Thyroid gland (tissue), 4 donors: ENCODE results near the gene ZNF557.
"Not testable (repeated sequence)": the region's sequence is repeated elsewhere in the genome, so short reads cannot be mapped to it uniquely, and the experiment has no call there.

ENCODE experiments used
- POLR2A ChIP-seq, 2 donors: fragments of 450-650 bp; IDR thresholded peaks; one replicate each; pipeline ENCODE4 v1.6.1; 2017; ENCODE audit warnings: antibody characterized with exemption in 2 of 2, mild to moderate bottlenecking in 2 of 2, moderate library complexity in 1 of 2
- TF ChIP-seq, protein P1 (sequence below), 6 experiments: fragments of 200-600 bp in 3 of 6; fragments of 450-650 bp in 3 of 6; sonication (generic) in 3 of 6; IDR thresholded peaks; one replicate each; pipeline ENCODE4 v1.5.1; 2016 to 2019; ENCODE audit warnings: antibody characterized with exemption in 6 of 6, mild to moderate bottlenecking in 2 of 6, inconsistent platforms in 1 of 6, moderate library complexity in 1 of 6

DNA sequence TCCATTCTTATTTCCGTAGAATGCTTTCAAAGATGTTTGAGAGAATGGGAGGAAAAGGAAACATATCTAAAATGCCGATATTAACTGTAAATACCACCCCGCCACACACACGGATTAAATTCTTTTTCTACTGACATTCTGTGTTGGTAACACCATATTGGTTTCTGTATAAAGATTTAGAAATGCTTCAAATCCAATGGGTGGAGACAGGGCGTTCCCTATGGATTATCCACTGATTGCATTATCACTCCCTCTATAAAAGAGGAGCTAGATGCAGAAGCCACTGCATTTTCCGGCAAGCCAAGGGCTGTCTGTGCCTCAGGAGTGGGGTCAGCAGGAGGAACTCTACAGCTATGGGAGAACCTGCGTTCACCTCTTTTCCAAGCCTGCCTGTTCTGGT is 20.5 kb upstream of the ZNF557 start, which contains the start of gene MBD3L2:
- TF ChIP-seq, protein P1, sequence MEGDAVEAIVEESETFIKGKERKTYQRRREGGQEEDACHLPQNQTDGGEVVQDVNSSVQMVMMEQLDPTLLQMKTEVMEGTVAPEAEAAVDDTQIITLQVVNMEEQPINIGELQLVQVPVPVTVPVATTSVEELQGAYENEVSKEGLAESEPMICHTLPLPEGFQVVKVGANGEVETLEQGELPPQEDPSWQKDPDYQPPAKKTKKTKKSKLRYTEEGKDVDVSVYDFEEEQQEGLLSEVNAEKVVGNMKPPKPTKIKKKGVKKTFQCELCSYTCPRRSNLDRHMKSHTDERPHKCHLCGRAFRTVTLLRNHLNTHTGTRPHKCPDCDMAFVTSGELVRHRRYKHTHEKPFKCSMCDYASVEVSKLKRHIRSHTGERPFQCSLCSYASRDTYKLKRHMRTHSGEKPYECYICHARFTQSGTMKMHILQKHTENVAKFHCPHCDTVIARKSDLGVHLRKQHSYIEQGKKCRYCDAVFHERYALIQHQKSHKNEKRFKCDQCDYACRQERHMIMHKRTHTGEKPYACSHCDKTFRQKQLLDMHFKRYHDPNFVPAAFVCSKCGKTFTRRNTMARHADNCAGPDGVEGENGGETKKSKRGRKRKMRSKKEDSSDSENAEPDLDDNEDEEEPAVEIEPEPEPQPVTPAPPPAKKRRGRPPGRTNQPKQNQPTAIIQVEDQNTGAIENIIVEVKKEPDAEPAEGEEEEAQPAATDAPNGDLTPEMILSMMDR (IDR thresholded peaks at IDR 0.05), result not testable (repeated sequence)
- TF ChIP-seq POLR2A (IDR thresholded peaks at IDR 0.05), result not testable (repeated sequence)
